CD14-positive monocyte (primary cell): Measurements from ENCODE around the gene PPP1R1B. TPM values are rescaled to one million over a fixed set of nuclear protein-coding genes. Genes with fewer than 3 reads are reported as not detected.

ENCODE experiments used
- DNase-seq, 3 donors: peaks; one replicate each; pipeline ENCODE4 v3.0.0-alpha.2; 2011 to 2022
- H2AFZ ChIP-seq: 2 replicates; pipeline ENCODE4 v1.6.0; 2012; ENCODE audit warnings: mild to moderate bottlenecking, low read depth, low read length, inconsistent platforms; ENCODE audit not compliant: insufficient read depth, poor library complexity, severe bottlenecking
- H3K27ac ChIP-seq, 2 donors: 1 replicate in 1 of 2; 2 replicates in 1 of 2; pipeline ENCODE4 v1.5.1; 2012 to 2013; ENCODE audit warnings: low read length in 2 of 2, control low read depth in 1 of 2, inconsistent platforms in 1 of 2, low read depth in 1 of 2, mild to moderate bottlenecking in 1 of 2
- H3K27me3 ChIP-seq, 2 donors: one replicate each; pipeline versions ENCODE4 v1.6.0 to v1.6.1; 2011 to 2013; ENCODE audit warnings: low read length in 2 of 2; ENCODE audit not compliant: control insufficient read depth in 2 of 2, insufficient read depth in 2 of 2
- H3K36me3 ChIP-seq, 2 donors: replicated peaks in 1 of 2; 1 replicate in 1 of 2; 2 replicates in 1 of 2; pipeline versions ENCODE4 v1.5.1 to v1.6.1; 2012 to 2013; ENCODE audit warnings: low read length in 2 of 2, control low read depth in 1 of 2, inconsistent platforms in 1 of 2, mild to moderate bottlenecking in 1 of 2; ENCODE audit not compliant: insufficient read depth in 2 of 2, control insufficient read depth in 1 of 2
- H3K4me1 ChIP-seq, 2 donors: 1 replicate in 1 of 2; 2 replicates in 1 of 2; pipeline versions ENCODE4 v1.5.1 to v1.6.1; 2012 to 2013; ENCODE audit warnings: low read length in 2 of 2, control low read depth in 1 of 2, inconsistent platforms in 1 of 2, mild to moderate bottlenecking in 1 of 2, moderate library complexity in 1 of 2; ENCODE audit not compliant: insufficient read depth in 2 of 2, control insufficient read depth in 1 of 2
- H3K4me2 ChIP-seq: replicated peaks from 2 replicates; pipeline ENCODE3; 2012; ENCODE audit warnings: low read length, moderate library complexity, mild to moderate bottlenecking; ENCODE audit not compliant: poor library complexity, severe bottlenecking; ENCODE audit errors: extremely low read depth
- H3K4me3 ChIP-seq, 3 experiments: fragments of 200-600 bp in 1 of 3; sonication (generic) in 1 of 3; replicated peaks in 1 of 3; 1 replicate in 2 of 3; 2 replicates in 1 of 3; pipeline ENCODE4 v1.5.1; 2011 to 2013; ENCODE audit warnings: low read length in 3 of 3, mild to moderate bottlenecking in 3 of 3, control low read depth in 2 of 3, low read depth in 2 of 3, inconsistent platforms in 1 of 3, moderate library complexity in 1 of 3
- H3K79me2 ChIP-seq: 2 replicates; pipeline ENCODE4 v1.6.0; 2012; ENCODE audit warnings: mild to moderate bottlenecking, control low read depth, inconsistent platforms, low read length, moderate library complexity; ENCODE audit not compliant: insufficient read depth
- H3K9ac ChIP-seq: 2 replicates; pipeline ENCODE4 v1.6.0; 2017; ENCODE audit warnings: low read length, mild to moderate bottlenecking; ENCODE audit not compliant: insufficient read depth, poor library complexity, severe bottlenecking
- H3K9me3 ChIP-seq, 2 donors: replicated peaks in 1 of 2; 1 replicate in 1 of 2; 2 replicates in 1 of 2; pipeline versions ENCODE4 v1.5.1 to v1.6.1; 2012 to 2013; ENCODE audit warnings: low read length in 2 of 2, control low read depth in 1 of 2; ENCODE audit not compliant: control insufficient read depth in 1 of 2, insufficient read depth in 1 of 2
- H4K20me1 ChIP-seq: 2 replicates; pipeline ENCODE4 v1.6.0; 2012; ENCODE audit warnings: mild to moderate bottlenecking, low read length, control low read depth, moderate library complexity; ENCODE audit not compliant: insufficient read depth
- H3K27ac Mint-ChIP-seq, 7 donors: one replicate each; pipeline ENCODE4 v1.8.0; 2020; ENCODE audit warnings: mild to moderate bottlenecking in 7 of 7, mixed read lengths in 7 of 7, moderate library complexity in 6 of 7, inconsistent platforms in 2 of 7
- H3K27me3 Mint-ChIP-seq, 3 donors: one replicate each; pipeline ENCODE4 v1.8.0; 2021 to 2022; ENCODE audit warnings: low read depth in 3 of 3, mild to moderate bottlenecking in 3 of 3, mixed read lengths in 3 of 3, moderate library complexity in 3 of 3, inconsistent platforms in 1 of 3
- H3K36me3 Mint-ChIP-seq, 2 donors: one replicate each; pipeline ENCODE4 v1.8.0; 2020; ENCODE audit warnings: mixed read lengths in 2 of 2, inconsistent platforms in 1 of 2, mild to moderate bottlenecking in 1 of 2
- H3K4me1 Mint-ChIP-seq: one replicate; pipeline ENCODE4 v1.8.0; 2020; ENCODE audit warnings: mild to moderate bottlenecking, mixed read lengths
- H3K4me3 Mint-ChIP-seq, 2 donors: one replicate each; pipeline ENCODE4 v1.8.0; 2020; ENCODE audit warnings: mild to moderate bottlenecking in 2 of 2, mixed read lengths in 2 of 2, moderate library complexity in 1 of 2
- H3K9me3 Mint-ChIP-seq, 7 donors: one replicate each; pipeline ENCODE4 v1.8.0; 2020 to 2022; ENCODE audit warnings: mixed read lengths in 7 of 7, mild to moderate bottlenecking in 6 of 7, moderate library complexity in 6 of 7, inconsistent platforms in 2 of 7
- WGBS: methylation state at CpG from one replicate; pipeline ENCODE4 v1.1.5; 2013; ENCODE audit warnings: missing lambda C conversion rate; ENCODE audit not compliant: insufficient coverage; 5-methylcytosine and 5-hydroxymethylcytosine counted together
- intact Hi-C, 2 donors: fragments of 100-400 bp; cut with micrococcal nuclease; formaldehyde crosslinking; loops; one replicate each; pipeline versions ENCODE4 v1.15.0 to v1.15.1; 2023
- polyA plus RNA-seq, 3 donors: library from polyadenylated mRNA; depleted of rRNA in 1 of 3; unstranded in 2 of 3; stranded (reverse) in 1 of 3; fragments of 300-500 nt in 2 of 3; fragments of >200 nt in 1 of 3; fragmentation: Illumina TruSeq in 2 of 3; gene quantifications; 1 replicate in 2 of 3; 2 replicates in 1 of 3; pipeline ENCODE4 v1.2.3, GENCODE V29; 2012 to 2021
- TF ChIP-seq, protein P1 (sequence below): fragments of 200-600 bp; IDR thresholded peaks from one replicate; pipeline ENCODE4 v1.8.0; 2022; ENCODE audit warnings: antibody characterized with exemption, mild to moderate bottlenecking

The PPP1R1B gene
- polyA plus RNA-seq, 3 donors = 0.05 TPM; not detected in 2

DNA sequence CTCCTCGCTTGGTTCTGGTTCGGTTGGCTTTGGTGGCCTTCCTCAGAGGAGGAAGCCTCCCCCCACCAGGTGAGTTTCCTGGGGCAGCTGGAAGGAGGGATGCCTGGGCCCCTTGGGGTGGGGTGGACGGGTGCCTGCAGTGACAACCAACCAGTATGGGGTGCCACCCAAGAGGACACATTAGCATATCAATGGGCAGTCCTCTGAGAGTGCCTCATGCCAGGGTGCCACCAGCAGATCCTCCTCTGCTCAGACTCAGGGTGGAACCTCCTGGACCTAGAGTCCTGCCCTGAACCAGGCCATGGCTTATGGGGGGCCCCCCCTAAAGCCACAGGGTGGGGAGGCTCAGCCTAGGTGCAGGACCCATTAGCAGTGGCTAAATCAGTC is 2.7 kb downstream of the PPP1R1B start:
- intact Hi-C loops = no loop called here
- Mint-ChIP-seq H3K36me3 (no peaks in the 10 kb centered on the region), H3K27ac (peak overlapping the region in 1 of 7 donors; percentile 75), H3K9me3 (peaks cover 0 to 11% (median 2%) of the 10 kb centered on the region in 7 donors), H3K27me3 (peaks cover 46 to 58% (median 49%) of the 10 kb centered on the region in 3 donors), H3K4me3 (no peak overlapping the region), H3K4me1 (peaks cover 27% of the 10 kb centered on the region)
- Histone ChIP-seq H2AFZ (no peak overlapping the region), H3K4me1 (peaks cover 14 to 30% of the 10 kb centered on the region in 2 donors), H3K36me3 (no peaks in the 10 kb centered on the region), H4K20me1 (no peaks in the 10 kb centered on the region), H3K9me3 (no peaks in the 10 kb centered on the region), H3K9ac (no peak overlapping the region), H3K79me2 (no peaks in the 10 kb centered on the region), H3K4me2 (peak overlapping the region; percentile 21), H3K4me3 (no peak overlapping the region), H3K27me3 (peaks cover 16 to 45% of the 10 kb centered on the region in 2 donors), H3K27ac (no peak overlapping the region)
- TF ChIP-seq, protein P1, sequence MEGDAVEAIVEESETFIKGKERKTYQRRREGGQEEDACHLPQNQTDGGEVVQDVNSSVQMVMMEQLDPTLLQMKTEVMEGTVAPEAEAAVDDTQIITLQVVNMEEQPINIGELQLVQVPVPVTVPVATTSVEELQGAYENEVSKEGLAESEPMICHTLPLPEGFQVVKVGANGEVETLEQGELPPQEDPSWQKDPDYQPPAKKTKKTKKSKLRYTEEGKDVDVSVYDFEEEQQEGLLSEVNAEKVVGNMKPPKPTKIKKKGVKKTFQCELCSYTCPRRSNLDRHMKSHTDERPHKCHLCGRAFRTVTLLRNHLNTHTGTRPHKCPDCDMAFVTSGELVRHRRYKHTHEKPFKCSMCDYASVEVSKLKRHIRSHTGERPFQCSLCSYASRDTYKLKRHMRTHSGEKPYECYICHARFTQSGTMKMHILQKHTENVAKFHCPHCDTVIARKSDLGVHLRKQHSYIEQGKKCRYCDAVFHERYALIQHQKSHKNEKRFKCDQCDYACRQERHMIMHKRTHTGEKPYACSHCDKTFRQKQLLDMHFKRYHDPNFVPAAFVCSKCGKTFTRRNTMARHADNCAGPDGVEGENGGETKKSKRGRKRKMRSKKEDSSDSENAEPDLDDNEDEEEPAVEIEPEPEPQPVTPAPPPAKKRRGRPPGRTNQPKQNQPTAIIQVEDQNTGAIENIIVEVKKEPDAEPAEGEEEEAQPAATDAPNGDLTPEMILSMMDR = no peak
- 80% methylated on average over 1 of the region's 3 CpGs for WGBS
- DNase-seq = no peak

DNA sequence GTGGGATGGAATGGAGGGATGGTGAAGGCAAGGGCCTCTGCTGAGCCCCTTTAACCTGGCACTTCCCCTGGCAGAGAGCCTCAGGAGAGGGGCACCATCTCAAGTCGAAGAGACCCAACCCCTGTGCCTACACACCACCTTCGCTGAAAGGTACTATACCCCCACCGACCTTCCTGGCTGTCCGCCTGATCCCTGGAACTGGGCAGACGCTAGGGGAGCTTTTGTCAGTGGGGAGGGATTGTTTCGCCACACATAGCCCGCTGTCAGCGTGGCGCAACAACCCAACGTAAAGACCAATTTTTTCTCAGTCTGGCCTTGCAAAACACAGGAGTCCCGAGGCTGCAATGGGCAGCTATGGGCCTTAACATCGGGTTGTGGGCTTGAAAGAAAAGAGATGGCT is 3.1 kb downstream of the PPP1R1B start:
- Mint-ChIP-seq H3K4me3 (no peak overlapping the region), H3K27ac (peak overlapping the region in 3 of 7 donors; percentile 33 to 75 (median 68)), H3K36me3 (no peaks in the 10 kb centered on the region), H3K27me3 (peaks cover 42 to 53% (median 47%) of the 10 kb centered on the region in 3 donors), H3K9me3 (peaks cover 0 to 11% (median 2%) of the 10 kb centered on the region in 7 donors), H3K4me1 (peaks cover 27% of the 10 kb centered on the region)
- peaks cover 16 to 41% of the 10 kb centered on the region in 2 donors for H3K27me3 ChIP-seq
- TF ChIP-seq, protein P1 = peak; percentile 22
- 5% methylated on average over 4 of the region's 12 CpGs for WGBS
- peak overlapping the region; percentile 21 for H3K4me2 ChIP-seq
- no peaks in the 10 kb centered on the region for H3K36me3 ChIP-seq
- H2AFZ ChIP-seq = no peak overlapping the region
- no peaks in the 10 kb centered on the region for H4K20me1 ChIP-seq
- intact Hi-C loops = no loop called here
- H3K79me2 ChIP-seq = no peaks in the 10 kb centered on the region
- DNase-seq = peak; percentile 66 to 68 (median 67)
- peaks cover 16 to 33% of the 10 kb centered on the region in 2 donors for H3K4me1 ChIP-seq
- H3K27ac ChIP-seq = no peak overlapping the region
- no peak overlapping the region for H3K4me3 ChIP-seq
- H3K9me3 ChIP-seq = no peaks in the 10 kb centered on the region
- no peak overlapping the region for H3K9ac ChIP-seq
